ENCODE measurements around the gene PCNA.

The PCNA gene

DNA sequence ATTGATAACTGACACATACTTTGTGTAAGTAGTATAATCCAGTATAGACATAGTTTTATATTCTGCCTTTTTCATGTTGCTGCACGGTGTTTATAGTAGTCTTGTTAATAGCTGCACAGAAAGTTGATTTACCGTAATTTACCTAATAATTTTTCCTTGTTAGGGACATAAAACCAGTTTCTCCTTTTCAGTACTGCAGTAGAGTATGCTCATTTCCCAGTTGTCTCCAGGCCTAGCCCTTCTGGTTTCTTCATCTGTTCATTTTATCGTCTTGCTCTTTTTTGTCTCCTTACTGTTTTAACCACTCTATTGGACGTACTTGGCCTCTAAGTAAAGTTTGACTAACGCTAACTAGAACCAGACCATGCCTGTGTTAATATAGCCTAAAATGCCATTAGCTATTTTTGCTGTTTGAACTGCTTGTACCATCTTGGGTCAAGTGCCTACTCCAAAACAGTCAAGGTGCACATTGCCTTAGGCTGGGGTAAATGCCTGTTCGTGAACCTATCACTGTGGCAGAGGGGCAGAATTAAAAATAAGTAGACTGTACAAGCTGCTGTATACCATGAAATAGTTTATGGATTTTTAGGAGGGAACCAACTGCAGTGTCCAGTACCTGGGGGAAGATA lies 41.9 kb upstream of the PCNA start:
- Histone ChIP-seq H3K4me1 (ENCODE audit: control insufficient read depth, insufficient read depth, low read depth, low read length) (peaks cover 2% of the 10 kb centered on the region), H3K27me3 (ENCODE audit: control insufficient read depth in 1 of 2, insufficient read depth in 1 of 2, low read length in 2 of 2) (no peaks in the 10 kb centered on the region), H2BK5ac (ENCODE audit: low read depth, low read length, poor library complexity, severe bottlenecking) (no peak overlapping the region), H2BK15ac (ENCODE audit: low read depth, poor library complexity, severe bottlenecking) (no peak overlapping the region), H3K9ac (ENCODE audit: low read length) (no peak overlapping the region), H2BK12ac (ENCODE audit: low read length in 2 of 2) (no peak overlapping the region), H3K4me3 (ENCODE audit: insufficient read depth in 1 of 2, low read depth in 1 of 2, low read length in 2 of 2) (no peak overlapping the region), H2AFZ (ENCODE audit: low read depth, low read length) (no peak overlapping the region), H2BK120ac (ENCODE audit: low read depth, low read length) (no peak overlapping the region), H4K8ac (ENCODE audit: low read length) (no peak overlapping the region), H2AK5ac (ENCODE audit: low read length, severe bottlenecking) (no peak overlapping the region), H3K9me3 (ENCODE audit: control insufficient read depth, low read length) (no peaks in the 10 kb centered on the region), H3K36me3 (ENCODE audit: control insufficient read depth in 1 of 2, insufficient read depth in 2 of 2, low read depth in 1 of 2, low read length in 2 of 2) (no peaks in the 10 kb centered on the region), H3K4ac (ENCODE audit: low read depth in 1 of 2, low read length in 2 of 2) (no peak overlapping the region), H3K4me2 (ENCODE audit: low read length, poor library complexity, severe bottlenecking) (no peak overlapping the region), H3K23ac (ENCODE audit: low read length in 2 of 2) (no peak overlapping the region), H4K91ac (ENCODE audit: low read length) (no peak overlapping the region), H3K79me1 (replicated peaks; ENCODE audit: low read length, poor library complexity, severe bottlenecking) (peaks cover 53% of the 10 kb centered on the region), H3K27ac (ENCODE audit: low read length, poor library complexity, severe bottlenecking) (no peak overlapping the region), H3K18ac (ENCODE audit: low read depth in 1 of 2, low read length in 2 of 2) (no peak overlapping the region), H3K14ac (ENCODE audit: low read length in 2 of 2) (no peak overlapping the region)
- 92% methylated on average over 5 of the region's 6 CpGs for WGBS
- no peak for DNase-seq

DNA sequence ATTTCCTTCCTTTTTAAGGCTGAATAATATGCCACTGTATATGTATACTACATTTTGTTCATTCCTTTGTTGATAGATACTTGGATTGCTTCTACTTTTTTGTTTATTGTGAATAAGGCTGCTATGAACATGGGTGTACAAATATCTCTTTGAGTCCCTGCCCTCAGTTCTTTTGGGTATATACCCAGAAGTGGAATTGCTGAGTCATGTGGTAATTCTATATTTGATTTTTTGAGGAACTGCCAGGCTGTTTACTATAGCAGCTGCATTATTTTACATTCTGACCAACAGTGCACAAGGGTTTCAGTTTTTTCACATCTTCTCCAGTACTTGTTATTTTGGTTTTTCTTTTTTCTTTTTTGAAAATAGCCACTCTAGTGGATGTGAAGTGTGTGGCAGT lies 41.1 kb upstream of the PCNA start:
- H2BK120ac ChIP-seq (ENCODE audit: low read depth, low read length), result no peak overlapping the region
- no peak overlapping the region for H2BK5ac ChIP-seq (ENCODE audit: low read depth, low read length, poor library complexity, severe bottlenecking)
- H3K9me3 ChIP-seq (ENCODE audit: control insufficient read depth, low read length), result no peaks in the 10 kb centered on the region
- no peak overlapping the region for H2AFZ ChIP-seq (ENCODE audit: low read depth, low read length)
- DNase-seq, result no peak
- no peak overlapping the region for H3K18ac ChIP-seq (ENCODE audit: low read depth in 1 of 2, low read length in 2 of 2)
- H4K8ac ChIP-seq (ENCODE audit: low read length), result no peak overlapping the region
- H3K79me1 ChIP-seq (replicated peaks; ENCODE audit: low read length, poor library complexity, severe bottlenecking), result peaks cover 48% of the 10 kb centered on the region
- H2BK12ac ChIP-seq (ENCODE audit: low read length in 2 of 2), result no peak overlapping the region
- H3K23ac ChIP-seq (ENCODE audit: low read length in 2 of 2), result no peak overlapping the region
- no peak overlapping the region for H3K4ac ChIP-seq (ENCODE audit: low read depth in 1 of 2, low read length in 2 of 2)
- H3K4me2 ChIP-seq (ENCODE audit: low read length, poor library complexity, severe bottlenecking), result no peak overlapping the region
- no peak overlapping the region for H2BK15ac ChIP-seq (ENCODE audit: low read depth, poor library complexity, severe bottlenecking)
- H2AK5ac ChIP-seq (ENCODE audit: low read length, severe bottlenecking), result no peak overlapping the region
- no peak overlapping the region for H3K4me3 ChIP-seq (ENCODE audit: insufficient read depth in 1 of 2, low read depth in 1 of 2, low read length in 2 of 2)
- H4K91ac ChIP-seq (ENCODE audit: low read length), result no peak overlapping the region
- peaks cover 2% of the 10 kb centered on the region for H3K4me1 ChIP-seq (ENCODE audit: control insufficient read depth, insufficient read depth, low read depth, low read length)
- no peak overlapping the region for H3K9ac ChIP-seq (ENCODE audit: low read length)
- H3K14ac ChIP-seq (ENCODE audit: low read length in 2 of 2), result no peak overlapping the region
- H3K27ac ChIP-seq (ENCODE audit: low read length, poor library complexity, severe bottlenecking), result no peak overlapping the region
- no peaks in the 10 kb centered on the region for H3K27me3 ChIP-seq (ENCODE audit: control insufficient read depth in 1 of 2, insufficient read depth in 1 of 2, low read length in 2 of 2)
- no peaks in the 10 kb centered on the region for H3K36me3 ChIP-seq (ENCODE audit: control insufficient read depth in 1 of 2, insufficient read depth in 2 of 2, low read depth in 1 of 2, low read length in 2 of 2)

DNA sequence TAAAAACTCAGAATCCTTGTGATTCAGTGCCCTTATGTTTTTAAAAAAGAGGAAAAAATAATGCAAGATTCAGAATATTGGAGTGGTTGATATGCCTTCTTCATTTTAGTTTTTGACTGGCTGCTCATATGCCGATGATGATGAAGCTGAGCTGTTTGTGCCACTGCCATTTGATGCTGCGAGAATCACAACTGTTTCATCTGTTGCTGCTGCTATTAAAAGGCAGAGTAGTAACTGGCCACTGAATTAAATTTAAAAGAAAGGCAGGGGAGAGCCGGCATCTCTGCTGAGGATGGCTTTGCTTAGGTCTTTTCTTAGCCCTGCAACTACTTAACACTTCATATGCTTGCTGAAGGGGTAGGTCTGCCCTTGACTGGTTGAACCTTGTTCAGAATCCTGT lies 40.2 kb upstream of the PCNA start:
- no peak overlapping the region for H3K4me2 ChIP-seq (ENCODE audit: low read length, poor library complexity, severe bottlenecking)
- WGBS, result over 99% methylated on average over 3 of the region's 3 CpGs
- DNase-seq, result no peak

DNA sequence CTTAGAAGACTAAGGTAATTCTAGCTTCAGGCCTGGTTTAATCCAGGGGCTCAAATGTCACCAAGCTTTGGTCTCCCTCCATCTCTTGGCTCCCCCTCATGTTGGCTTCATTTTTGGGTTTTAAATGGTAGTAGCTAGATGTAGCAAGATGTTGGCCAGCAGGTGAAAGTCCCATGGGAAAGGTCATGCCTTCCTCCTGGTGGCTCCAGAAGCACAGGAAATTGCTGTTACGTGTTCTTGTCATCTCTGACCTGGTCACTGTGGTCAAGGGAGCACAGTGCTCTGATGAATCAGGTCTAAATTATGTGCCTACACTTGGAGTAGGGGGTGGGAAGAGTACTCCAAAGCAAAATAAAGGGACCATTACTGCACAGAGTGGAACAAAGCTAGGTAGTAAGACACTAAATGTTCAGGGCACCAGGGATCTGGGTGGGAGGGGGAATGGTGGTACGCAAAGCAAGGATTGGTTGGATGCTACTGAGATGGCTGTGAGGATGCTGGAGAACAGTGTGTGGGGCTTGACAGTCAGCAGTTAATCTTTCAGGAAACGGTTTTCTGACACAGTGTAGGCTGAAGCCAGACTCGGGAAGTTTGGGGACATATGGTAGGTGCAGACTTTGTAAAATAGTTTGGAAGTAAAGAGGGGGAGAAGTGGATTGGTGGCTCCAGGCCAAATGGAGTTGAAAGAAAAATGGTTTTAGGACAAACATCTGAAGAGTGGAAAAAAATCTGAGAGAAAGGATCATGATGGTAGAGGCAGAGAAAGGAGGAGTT lies 37.1 kb upstream of the PCNA start:
- peak; percentile 74 for DNase-seq
- H3K27me3 ChIP-seq (ENCODE audit: control insufficient read depth in 1 of 2, insufficient read depth in 1 of 2, low read length in 2 of 2), result no peaks in the 10 kb centered on the region
- H3K27ac ChIP-seq (ENCODE audit: low read length, poor library complexity, severe bottlenecking), result no peak overlapping the region
- no peak overlapping the region for H2BK12ac ChIP-seq (ENCODE audit: low read length in 2 of 2)
- H3K4me1 ChIP-seq (ENCODE audit: control insufficient read depth, insufficient read depth, low read depth, low read length), result peaks cover 2% of the 10 kb centered on the region
- peaks cover 30% of the 10 kb centered on the region for H3K79me1 ChIP-seq (replicated peaks; ENCODE audit: low read length, poor library complexity, severe bottlenecking)
- WGBS, result 25% methylated on average over 4 of the region's 4 CpGs
- H2BK5ac ChIP-seq (ENCODE audit: low read depth, low read length, poor library complexity, severe bottlenecking), result no peak overlapping the region
- H3K4ac ChIP-seq (ENCODE audit: low read depth in 1 of 2, low read length in 2 of 2), result peak overlapping the region in 1 of 2 experiments; percentile 32
- H3K9me3 ChIP-seq (ENCODE audit: control insufficient read depth, low read length), result no peaks in the 10 kb centered on the region
- no peak overlapping the region for H4K91ac ChIP-seq (ENCODE audit: low read length)
- H3K4me3 ChIP-seq (ENCODE audit: insufficient read depth in 1 of 2, low read depth in 1 of 2, low read length in 2 of 2), result no peak overlapping the region
- no peak overlapping the region for H3K9ac ChIP-seq (ENCODE audit: low read length)
- no peak overlapping the region for H3K4me2 ChIP-seq (ENCODE audit: low read length, poor library complexity, severe bottlenecking)
- H2BK120ac ChIP-seq (ENCODE audit: low read depth, low read length), result no peak overlapping the region
- H4K8ac ChIP-seq (ENCODE audit: low read length), result no peak overlapping the region
- H2AFZ ChIP-seq (ENCODE audit: low read depth, low read length), result no peak overlapping the region
- no peak overlapping the region for H3K23ac ChIP-seq (ENCODE audit: low read length in 2 of 2)
- no peak overlapping the region for H3K14ac ChIP-seq (ENCODE audit: low read length in 2 of 2)
- H2BK15ac ChIP-seq (ENCODE audit: low read depth, poor library complexity, severe bottlenecking), result no peak overlapping the region
- H3K36me3 ChIP-seq (ENCODE audit: control insufficient read depth in 1 of 2, insufficient read depth in 2 of 2, low read depth in 1 of 2, low read length in 2 of 2), result no peaks in the 10 kb centered on the region
- H3K18ac ChIP-seq (ENCODE audit: low read depth in 1 of 2, low read length in 2 of 2), result peak overlapping the region in 1 of 2 experiments; percentile 77
- H2AK5ac ChIP-seq (ENCODE audit: low read length, severe bottlenecking), result no peak overlapping the region

More for the DNA sequence above, 40.2 kb upstream of the PCNA start:
- Histone ChIP-seq H2BK120ac (ENCODE audit: low read depth, low read length) (no peak overlapping the region), H3K14ac (ENCODE audit: low read length in 2 of 2) (no peak overlapping the region), H3K27me3 (ENCODE audit: control insufficient read depth in 1 of 2, insufficient read depth in 1 of 2, low read length in 2 of 2) (no peaks in the 10 kb centered on the region), H2AFZ (ENCODE audit: low read depth, low read length) (no peak overlapping the region), H3K79me1 (replicated peaks; ENCODE audit: low read length, poor library complexity, severe bottlenecking) (peaks cover 44% of the 10 kb centered on the region), H2BK12ac (ENCODE audit: low read length in 2 of 2) (no peak overlapping the region), H3K9me3 (ENCODE audit: control insufficient read depth, low read length) (no peaks in the 10 kb centered on the region), H4K8ac (ENCODE audit: low read length) (peak overlapping the region; percentile 19), H3K4me1 (ENCODE audit: control insufficient read depth, insufficient read depth, low read depth, low read length) (peaks cover 2% of the 10 kb centered on the region), H3K18ac (ENCODE audit: low read depth in 1 of 2, low read length in 2 of 2) (no peak overlapping the region), H3K36me3 (ENCODE audit: control insufficient read depth in 1 of 2, insufficient read depth in 2 of 2, low read depth in 1 of 2, low read length in 2 of 2) (no peaks in the 10 kb centered on the region), H2AK5ac (ENCODE audit: low read length, severe bottlenecking) (no peak overlapping the region), H3K4ac (ENCODE audit: low read depth in 1 of 2, low read length in 2 of 2) (no peak overlapping the region), H3K23ac (ENCODE audit: low read length in 2 of 2) (no peak overlapping the region), H3K9ac (ENCODE audit: low read length) (no peak overlapping the region), H2BK5ac (ENCODE audit: low read depth, low read length, poor library complexity, severe bottlenecking) (no peak overlapping the region), H2BK15ac (ENCODE audit: low read depth, poor library complexity, severe bottlenecking) (no peak overlapping the region), H3K4me3 (ENCODE audit: insufficient read depth in 1 of 2, low read depth in 1 of 2, low read length in 2 of 2) (no peak overlapping the region), H4K91ac (ENCODE audit: low read length) (no peak overlapping the region), H3K27ac (ENCODE audit: low read length, poor library complexity, severe bottlenecking) (no peak overlapping the region)
